Fibroblast of upper back skin (primary cell): Measurements from ENCODE around the gene PRDX2.

Source experiments
- DNase-seq: peaks from one replicate; pipeline ENCODE4 v3.0.0-alpha.2; 2013

PRDX2 gene

GRCh38 chr19:12749938-12750521 lies 51.6 kb downstream of the PRDX2 start:
- DNase-seq: no peak

- no peak for DNase-seq
Measured at GRCh38 chr19:12748489-12748888, 53.1 kb downstream of the PRDX2 start.
